ENCODE results near the gene LIPM.

DNA sequence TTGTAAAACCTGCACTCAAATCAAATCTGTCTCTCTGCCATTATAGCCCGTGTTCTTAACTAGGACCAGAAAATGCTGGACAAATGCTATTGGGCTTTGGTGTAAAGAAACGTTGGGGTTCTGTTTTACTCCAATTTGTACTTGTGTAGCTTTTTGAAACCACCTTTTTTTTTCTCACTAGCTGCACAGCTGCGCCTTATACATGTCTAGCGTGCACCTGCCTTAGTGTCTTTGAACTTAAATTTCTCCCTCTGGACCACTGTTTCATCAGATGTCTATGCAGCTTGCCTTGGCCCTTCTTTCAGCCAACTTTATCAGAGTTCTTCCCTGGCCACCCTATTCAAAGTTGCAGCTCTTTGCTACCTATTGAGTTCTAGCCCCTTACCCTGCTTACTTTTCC, 7.1 kb downstream of the LIPM start:
- TF ChIP-seq, protein P1, sequence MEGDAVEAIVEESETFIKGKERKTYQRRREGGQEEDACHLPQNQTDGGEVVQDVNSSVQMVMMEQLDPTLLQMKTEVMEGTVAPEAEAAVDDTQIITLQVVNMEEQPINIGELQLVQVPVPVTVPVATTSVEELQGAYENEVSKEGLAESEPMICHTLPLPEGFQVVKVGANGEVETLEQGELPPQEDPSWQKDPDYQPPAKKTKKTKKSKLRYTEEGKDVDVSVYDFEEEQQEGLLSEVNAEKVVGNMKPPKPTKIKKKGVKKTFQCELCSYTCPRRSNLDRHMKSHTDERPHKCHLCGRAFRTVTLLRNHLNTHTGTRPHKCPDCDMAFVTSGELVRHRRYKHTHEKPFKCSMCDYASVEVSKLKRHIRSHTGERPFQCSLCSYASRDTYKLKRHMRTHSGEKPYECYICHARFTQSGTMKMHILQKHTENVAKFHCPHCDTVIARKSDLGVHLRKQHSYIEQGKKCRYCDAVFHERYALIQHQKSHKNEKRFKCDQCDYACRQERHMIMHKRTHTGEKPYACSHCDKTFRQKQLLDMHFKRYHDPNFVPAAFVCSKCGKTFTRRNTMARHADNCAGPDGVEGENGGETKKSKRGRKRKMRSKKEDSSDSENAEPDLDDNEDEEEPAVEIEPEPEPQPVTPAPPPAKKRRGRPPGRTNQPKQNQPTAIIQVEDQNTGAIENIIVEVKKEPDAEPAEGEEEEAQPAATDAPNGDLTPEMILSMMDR (conservative IDR thresholded peaks at IDR 0.05; ENCODE audit: low read depth, low read length), result no peak
- no peak for TF ChIP-seq EZH2 (IDR thresholded peaks at IDR 0.05; ENCODE audit: low read length, unreplicated experiment)

All from PC-3 (cell line).